NCI-H1930 (cell line): ENCODE data around the gene DUOX2.
"Not testable (repeated sequence)": the region's sequence is repeated elsewhere in the genome, so short reads cannot be mapped to it uniquely, and the experiment has no call there.

ENCODE experiments used
- DNase-seq, 2 experiments: peaks; one replicate each; lab custom pipeline; 2025; lab: John Stamatoyannopoulos, UW

The DUOX2 gene

DNA sequence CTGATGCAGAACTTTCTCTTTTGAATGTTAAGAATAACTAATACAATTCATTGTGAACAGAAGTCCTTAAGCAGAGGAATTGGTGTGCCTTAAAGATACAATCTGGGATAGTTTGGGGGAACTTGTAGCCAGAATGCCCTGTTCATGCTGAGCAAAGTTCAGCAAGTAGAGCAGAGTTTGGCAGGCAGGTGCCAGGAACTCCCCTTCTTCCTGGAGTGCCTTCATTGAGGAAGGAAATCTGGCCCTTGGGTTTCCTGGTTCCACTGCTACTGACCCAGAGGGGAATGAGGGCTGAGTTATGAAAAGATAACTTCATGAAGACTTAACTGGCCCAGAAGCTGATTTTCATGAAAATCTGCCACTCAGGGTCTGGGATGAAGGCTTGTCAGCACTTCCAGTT is 40.4 kb downstream of the DUOX2 start:
- not testable (repeated sequence) for DNase-seq

DNA sequence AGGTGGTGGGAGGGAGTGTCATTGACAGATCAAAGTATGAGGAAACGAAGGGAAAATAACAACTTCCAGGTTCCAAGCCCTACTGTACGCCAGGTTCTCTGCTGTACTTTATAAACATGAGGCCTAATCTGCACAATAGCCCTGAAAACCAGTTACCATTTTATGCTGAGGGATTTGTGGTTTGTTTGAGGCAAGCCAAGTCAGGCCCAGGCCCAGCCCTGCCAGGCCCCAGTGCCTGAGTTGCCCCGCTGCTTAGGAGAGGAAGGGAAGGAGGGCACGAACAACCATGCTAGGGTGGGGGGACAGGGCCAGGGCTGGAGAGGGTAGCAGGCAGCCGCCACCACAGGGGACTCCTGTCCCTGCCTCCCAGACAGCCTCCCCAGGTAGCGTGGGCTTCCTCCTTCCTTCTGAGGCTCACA is 44.0 kb downstream of the DUOX2 start:
- DNase-seq, result not testable (repeated sequence)

DNA sequence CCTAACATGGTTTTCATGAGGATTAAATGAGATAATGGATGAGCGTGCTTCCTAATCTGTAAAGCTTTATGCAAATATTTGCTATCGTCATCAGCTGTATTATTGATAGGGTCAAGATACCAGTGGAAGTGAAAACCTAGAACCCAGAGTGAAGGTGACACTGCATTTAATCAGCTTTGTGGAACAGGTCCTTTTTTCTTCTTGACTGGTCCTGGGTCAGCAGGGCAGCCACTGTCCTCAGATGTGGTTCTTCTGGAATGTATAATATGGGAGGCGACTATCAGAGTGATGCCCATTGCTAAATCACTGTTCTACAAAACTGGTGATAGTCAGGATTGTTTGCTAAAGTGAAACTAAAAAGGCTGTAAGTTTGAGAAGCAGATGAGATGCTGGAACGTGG is 49.6 kb downstream of the DUOX2 start:
- DNase-seq, result no peak

DNA sequence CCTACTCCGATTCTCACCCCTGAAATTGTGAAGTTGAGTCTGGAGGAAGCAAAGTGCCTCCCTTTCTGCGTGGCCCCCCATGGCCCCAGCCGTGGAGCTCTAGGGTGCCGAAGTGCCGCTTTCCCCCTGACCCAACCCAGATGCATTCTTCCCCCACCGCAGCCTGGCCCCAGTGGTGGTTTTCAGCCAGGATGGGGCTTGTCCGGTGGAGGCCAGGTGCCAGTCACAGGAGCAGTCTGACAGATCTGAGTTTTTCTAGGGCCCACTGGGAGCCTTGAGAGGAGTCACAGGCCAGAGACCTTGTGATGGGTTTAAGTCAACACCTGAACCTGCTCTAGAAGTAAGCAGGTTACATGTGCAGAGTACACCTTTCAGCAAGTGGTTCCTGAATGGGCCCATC is 51.7 kb downstream of the DUOX2 start:
- DNase-seq, result not testable (repeated sequence)

DNA sequence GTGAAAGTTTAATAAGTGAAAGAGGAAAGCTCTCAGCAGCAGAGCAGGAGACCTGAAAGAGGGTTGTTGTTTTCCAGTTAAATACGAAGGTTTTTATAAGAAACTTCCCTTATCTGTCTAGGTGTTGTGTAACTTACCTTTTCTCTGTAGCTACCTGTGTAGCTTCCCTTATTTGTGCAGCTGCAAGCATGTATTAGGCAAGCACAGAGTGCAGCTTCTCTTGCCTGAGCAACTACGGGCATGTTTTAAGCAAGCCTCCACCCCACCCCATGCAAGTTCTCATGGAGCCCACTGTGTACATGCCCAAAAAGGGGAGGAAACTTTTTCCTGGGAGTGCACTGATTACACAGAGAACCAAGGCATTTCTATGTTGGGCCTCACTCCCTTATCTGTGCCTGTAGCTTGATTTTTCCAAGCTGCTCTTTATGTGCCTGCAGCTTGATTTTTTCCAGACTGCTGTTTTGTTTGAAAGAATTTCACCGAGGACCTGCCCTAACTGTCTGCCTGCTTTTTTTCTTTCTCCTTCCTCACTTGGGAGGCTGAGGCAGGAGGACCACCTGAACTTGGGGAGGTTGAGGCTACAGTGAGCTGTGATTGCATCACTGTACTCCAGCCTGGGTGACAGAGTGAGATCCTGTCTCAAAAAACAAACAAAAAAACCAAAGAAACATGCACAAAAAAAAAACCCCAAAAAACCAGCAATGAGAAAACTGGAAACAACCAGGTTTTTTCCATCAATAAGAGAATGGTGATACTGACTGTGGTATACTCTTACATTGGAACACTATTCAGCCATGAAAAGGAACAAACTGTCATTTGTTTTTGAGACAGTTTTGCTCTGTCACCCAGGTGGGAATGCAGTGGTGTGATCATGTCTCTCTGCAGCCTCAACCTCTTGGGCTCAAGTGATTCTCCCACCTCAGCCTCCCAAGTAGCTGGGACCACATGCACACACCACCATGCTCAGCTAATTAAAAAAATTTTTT is 55.0 kb downstream of the DUOX2 start:
- DNase-seq, result not testable (repeated sequence)

DNA sequence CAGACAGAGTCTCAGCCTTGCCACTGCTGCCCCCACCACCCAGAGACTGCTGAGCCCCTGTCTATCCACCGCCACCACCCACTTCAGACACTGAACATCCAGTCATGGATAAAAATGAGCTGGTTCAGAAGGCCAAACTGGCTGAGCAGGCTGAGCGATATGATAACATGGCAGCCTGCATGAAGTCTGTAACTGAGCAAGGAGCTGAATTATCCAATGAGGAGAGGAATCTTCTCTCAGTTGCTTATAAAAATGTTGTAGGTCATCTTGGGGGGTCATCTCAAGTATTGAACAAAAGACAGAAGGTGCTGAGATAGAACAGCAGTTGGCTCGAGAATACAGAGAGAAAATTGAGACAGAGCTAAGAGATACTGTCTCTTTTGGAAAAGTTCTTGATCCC is 61.3 kb downstream of the DUOX2 start:
- not testable (repeated sequence) for DNase-seq

DNA sequence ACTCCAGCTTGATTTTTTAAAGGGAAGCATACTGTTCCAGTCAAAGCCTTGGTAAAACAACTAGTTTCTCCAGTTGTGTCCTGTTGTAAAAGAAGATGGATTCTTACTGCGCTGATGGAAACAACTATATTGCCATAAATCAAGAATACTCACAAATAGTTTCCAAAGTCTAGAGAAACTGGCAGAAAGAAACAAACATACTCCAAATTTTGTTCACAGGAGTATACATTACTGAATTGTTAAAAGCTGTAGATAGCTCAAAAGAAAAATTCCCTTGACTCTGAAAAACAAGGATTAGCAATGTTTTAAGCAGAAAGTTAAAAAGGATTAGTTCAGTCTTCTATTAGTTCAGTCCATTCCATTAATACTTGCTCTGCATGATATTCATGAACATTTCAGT is 63.4 kb downstream of the DUOX2 start:
- no peak for DNase-seq

DNA sequence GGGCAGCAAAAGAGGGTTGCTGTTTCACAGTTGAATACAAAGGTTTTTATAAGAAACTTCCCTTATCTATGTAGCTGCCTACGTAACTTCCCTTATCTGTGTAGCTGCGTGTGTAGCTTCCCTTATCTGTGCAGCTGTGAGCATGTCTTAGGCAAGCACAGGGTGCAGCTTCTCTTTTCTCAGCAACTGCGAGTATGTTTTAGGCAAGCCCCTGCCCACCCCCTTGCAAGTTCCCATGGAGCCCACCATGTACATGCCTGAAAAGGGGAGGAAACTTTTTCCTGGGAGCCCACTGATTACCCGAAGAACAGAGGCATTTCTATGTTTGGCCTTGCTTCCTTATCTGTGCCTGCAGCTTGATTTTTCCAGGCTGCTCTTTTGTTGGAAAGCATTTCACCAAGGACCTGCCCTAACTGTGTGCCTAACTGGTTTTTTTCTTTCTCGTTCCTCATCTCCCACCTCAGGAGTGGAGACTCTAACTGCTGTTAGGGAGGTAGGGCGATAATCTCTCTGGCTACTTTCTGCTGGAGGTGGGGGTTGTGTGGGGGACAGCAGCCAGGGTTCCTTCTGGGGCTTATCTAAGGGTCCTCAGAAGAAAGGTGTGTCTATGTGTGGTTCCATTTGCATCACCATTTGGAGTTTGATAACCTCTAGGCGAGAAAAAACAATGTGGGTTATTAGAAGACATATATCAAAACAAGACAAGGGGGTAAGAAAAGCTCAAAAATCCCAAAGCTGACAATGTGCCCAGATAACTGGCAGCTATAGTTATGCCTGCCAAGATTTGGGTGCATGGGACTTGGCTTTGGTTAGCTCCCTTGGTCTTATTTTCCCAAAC is 65.0 kb downstream of the DUOX2 start:
- DNase-seq, result no peak

DNA sequence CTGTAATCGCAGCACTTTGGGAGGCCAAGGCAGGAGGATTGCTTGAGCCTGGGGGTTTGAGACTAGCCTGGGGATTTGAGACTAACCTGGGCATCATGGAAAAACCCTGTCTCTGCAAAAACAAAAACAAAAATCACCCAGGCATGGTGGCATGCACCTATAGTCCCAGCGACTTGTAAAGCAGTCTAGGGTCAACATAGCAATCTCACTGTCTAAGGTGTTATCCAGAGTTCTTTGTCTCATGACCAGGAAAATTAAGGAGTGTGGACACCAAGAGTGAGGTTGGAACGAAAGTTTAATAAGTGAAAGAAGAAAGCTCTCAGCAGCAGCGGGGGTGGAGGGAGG is 65.6 kb downstream of the DUOX2 start:
- DNase-seq, result not testable (repeated sequence)

DNA sequence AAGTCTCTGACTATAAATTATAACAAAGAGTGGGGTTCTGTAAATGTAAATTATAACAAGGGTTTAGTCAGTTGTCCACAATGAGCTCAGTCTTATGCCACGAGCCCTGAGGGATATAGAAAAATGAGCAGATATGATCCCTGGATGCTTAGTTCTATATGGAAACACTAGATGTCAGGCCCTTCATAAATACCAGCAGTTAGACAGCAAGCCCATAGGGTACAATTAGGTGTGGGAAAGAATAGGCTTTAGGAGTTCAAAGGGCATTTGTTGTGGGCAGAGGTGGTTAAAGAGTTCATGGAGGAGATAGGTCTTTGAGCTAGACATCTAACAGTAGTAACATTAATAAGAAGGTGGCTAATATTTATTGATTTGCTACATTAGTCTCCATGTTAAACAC is 69.7 kb downstream of the DUOX2 start:
- DNase-seq, result not testable (repeated sequence)

DNA sequence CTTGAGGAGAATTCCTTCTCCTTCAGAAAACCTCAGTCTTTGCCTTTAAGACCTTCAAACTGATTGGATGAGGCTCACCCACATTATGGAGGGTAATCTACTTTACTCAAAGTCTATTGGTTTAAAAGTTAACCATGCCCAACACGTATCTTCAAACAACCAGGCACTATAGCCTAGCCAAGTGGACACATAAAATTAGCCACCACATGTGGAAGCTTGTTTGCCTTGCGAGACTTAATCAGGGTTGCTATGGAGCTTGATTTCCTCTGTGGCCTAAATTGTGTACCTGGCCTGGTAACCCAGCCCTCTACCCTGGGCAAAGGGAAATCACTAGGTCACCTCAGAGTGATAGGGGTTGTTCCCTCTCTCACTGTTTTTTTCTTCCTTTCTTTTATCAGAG is 71.1 kb downstream of the DUOX2 start:
- DNase-seq, result not testable (repeated sequence)
